Lower leg skin (tissue), 3 donors: ENCODE measurements around the gene FMOD.

Experiments used
- POLR2A ChIP-seq, 2 donors: fragments of 450-650 bp; IDR thresholded peaks; one replicate each; pipeline ENCODE4 v1.6.1; 2016 to 2017; ENCODE audit warnings: antibody characterized with exemption in 2 of 2, mild to moderate bottlenecking in 1 of 2, moderate library complexity in 1 of 2
- TF ChIP-seq, protein P1 (sequence below), 3 donors: fragments of 450-650 bp; IDR thresholded peaks; one replicate each; pipeline ENCODE4 v1.5.1; 2016; ENCODE audit warnings: antibody characterized with exemption in 3 of 3, mild to moderate bottlenecking in 3 of 3, moderate library complexity in 2 of 3

DNA sequence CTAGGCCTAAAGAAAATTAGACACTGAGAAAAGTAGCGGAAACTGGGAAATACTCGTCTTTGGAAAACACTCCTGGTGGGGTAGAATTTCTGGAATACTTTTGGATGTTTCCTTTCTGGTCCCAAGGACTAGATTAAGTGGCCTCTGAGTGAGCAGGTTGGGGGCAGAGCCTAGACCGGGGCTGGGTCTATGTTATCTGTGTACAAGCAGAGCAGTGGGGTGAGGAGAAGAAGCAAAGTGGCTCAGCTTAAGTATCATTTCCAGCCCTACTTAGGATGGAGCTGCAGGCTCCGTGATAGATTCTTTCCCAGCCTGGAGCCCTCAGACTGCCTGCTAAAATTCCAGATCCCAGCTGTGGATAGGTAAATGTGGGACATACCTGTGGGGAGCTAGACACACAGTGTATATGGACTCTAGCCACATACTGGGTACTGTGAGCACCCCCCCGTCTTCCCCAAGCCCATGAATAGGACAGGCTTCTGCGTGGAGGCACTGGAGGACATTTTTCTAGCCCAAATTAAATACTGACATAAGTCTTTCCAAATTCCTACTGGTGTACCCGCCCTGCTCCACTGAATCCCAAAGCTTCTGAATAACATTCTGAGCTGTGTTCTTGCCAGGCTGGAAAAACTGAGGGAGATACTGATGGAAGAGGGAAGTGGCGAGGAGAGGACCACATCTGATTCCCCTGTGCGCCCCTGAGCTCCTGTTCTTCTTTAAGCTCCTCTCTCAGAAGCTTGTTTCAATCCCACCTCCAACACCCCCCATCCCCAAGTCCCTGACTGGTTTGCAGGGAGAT, 6.8 kb downstream of the FMOD start:
- TF ChIP-seq POLR2A (IDR thresholded peaks at IDR 0.05), result no peak
- TF ChIP-seq, protein P1, sequence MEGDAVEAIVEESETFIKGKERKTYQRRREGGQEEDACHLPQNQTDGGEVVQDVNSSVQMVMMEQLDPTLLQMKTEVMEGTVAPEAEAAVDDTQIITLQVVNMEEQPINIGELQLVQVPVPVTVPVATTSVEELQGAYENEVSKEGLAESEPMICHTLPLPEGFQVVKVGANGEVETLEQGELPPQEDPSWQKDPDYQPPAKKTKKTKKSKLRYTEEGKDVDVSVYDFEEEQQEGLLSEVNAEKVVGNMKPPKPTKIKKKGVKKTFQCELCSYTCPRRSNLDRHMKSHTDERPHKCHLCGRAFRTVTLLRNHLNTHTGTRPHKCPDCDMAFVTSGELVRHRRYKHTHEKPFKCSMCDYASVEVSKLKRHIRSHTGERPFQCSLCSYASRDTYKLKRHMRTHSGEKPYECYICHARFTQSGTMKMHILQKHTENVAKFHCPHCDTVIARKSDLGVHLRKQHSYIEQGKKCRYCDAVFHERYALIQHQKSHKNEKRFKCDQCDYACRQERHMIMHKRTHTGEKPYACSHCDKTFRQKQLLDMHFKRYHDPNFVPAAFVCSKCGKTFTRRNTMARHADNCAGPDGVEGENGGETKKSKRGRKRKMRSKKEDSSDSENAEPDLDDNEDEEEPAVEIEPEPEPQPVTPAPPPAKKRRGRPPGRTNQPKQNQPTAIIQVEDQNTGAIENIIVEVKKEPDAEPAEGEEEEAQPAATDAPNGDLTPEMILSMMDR (IDR thresholded peaks at IDR 0.05), result no peak
